GM23338 (cell line): Measurements from ENCODE around the gene PRDM1. TPM values are rescaled to one million over a fixed set of nuclear protein-coding genes. Genes with fewer than 3 reads are reported as not detected.

Experiments used
- ATAC-seq: fragments of 200-7000 bp; cut with Tn5 transposase; 3 replicates; pipeline ENCODE4 v1.9.1; 2020
- DNase-seq: peaks from one replicate; pipeline ENCODE4 v3.0.0-alpha.2; 2015; ENCODE audit warnings: low spot score
- H2AFZ ChIP-seq: fragments of 200-600 bp; sonication (generic); 2 replicates; pipeline ENCODE4 v1.8.0; 2016; ENCODE audit warnings: antibody characterized with exemption, mild to moderate bottlenecking, moderate library complexity
- H3F3A ChIP-seq: fragments of 200-600 bp; sonication (generic); replicated peaks from 2 replicates; pipeline ENCODE4 v1.8.0; 2017; ENCODE audit warnings: antibody characterized with exemption, mixed run types, low read depth
- H3K27ac ChIP-seq: fragments of 200-600 bp; sonication (generic); 2 replicates; pipeline ENCODE4 v1.6.1; 2016; ENCODE audit warnings: low read depth
- H3K27me3 ChIP-seq: fragments of 200-600 bp; sonication (generic); 2 replicates; pipeline ENCODE4 v1.8.0; 2016; ENCODE audit warnings: mild to moderate bottlenecking, mixed run types, moderate library complexity; ENCODE audit not compliant: insufficient read depth
- H3K36me3 ChIP-seq: fragments of 200-600 bp; sonication (generic); 2 replicates; pipeline ENCODE4 v1.8.0; 2016; ENCODE audit warnings: mild to moderate bottlenecking; ENCODE audit not compliant: insufficient read depth
- H3K4me1 ChIP-seq: fragments of 200-600 bp; sonication (generic); 2 replicates; pipeline ENCODE4 v1.8.0; 2016; ENCODE audit warnings: mild to moderate bottlenecking, moderate library complexity; ENCODE audit not compliant: insufficient read depth
- H3K4me2 ChIP-seq: fragments of 200-600 bp; sonication (generic); 2 replicates; pipeline ENCODE4 v1.7.1; 2017; ENCODE audit warnings: mixed run types
- H3K4me3 ChIP-seq: fragments of 200-600 bp; sonication (generic); 2 replicates; pipeline ENCODE4 v1.6.1; 2016; ENCODE audit warnings: mixed run types
- H3K79me2 ChIP-seq: fragments of 200-600 bp; sonication (generic); replicated peaks from 2 replicates; pipeline ENCODE4 v1.8.0; 2017; ENCODE audit warnings: mild to moderate bottlenecking; ENCODE audit not compliant: insufficient read depth
- H3K9me2 ChIP-seq: fragments of 200-600 bp; sonication (generic); 2 replicates; pipeline ENCODE4 v1.8.0; 2017; ENCODE audit not compliant: insufficient read depth
- H4K20me1 ChIP-seq: fragments of 200-600 bp; sonication (generic); replicated peaks from 2 replicates; pipeline ENCODE4 v1.8.0; 2017; ENCODE audit warnings: mild to moderate bottlenecking; ENCODE audit not compliant: insufficient read depth
- H3K27ac Mint-ChIP-seq: 2 replicates; pipeline ENCODE4 v1.8.0; 2020; ENCODE audit warnings: inconsistent platforms, mild to moderate bottlenecking, moderate library complexity, mixed read lengths
- H3K27me3 Mint-ChIP-seq: 3 replicates; pipeline ENCODE4 v1.8.0; 2022; ENCODE audit warnings: low read depth, mild to moderate bottlenecking, moderate library complexity, mixed read lengths, inconsistent platforms; ENCODE audit not compliant: insufficient read depth, poor library complexity
- H3K36me3 Mint-ChIP-seq: 3 replicates; pipeline ENCODE4 v1.8.0; 2021; ENCODE audit warnings: low read depth, mild to moderate bottlenecking, inconsistent platforms, moderate library complexity, mixed read lengths
- H3K4me1 Mint-ChIP-seq: 3 replicates; pipeline ENCODE4 v1.8.0; 2020; ENCODE audit warnings: mild to moderate bottlenecking, inconsistent platforms, mixed read lengths
- H3K4me3 Mint-ChIP-seq: 3 replicates; pipeline ENCODE4 v1.8.0; 2021; ENCODE audit warnings: moderate library complexity, mild to moderate bottlenecking, inconsistent platforms, mixed read lengths
- H3K9me3 Mint-ChIP-seq: 3 replicates; pipeline ENCODE4 v1.8.0; 2020; ENCODE audit warnings: moderate library complexity, mild to moderate bottlenecking, inconsistent platforms, mixed read lengths
- EZH2phosphoT487 ChIP-seq: fragments of 200-600 bp; sonication (generic); IDR thresholded peaks from one replicate; pipeline ENCODE4 v1.8.1; 2018; ENCODE audit warnings: antibody characterized with exemption; ENCODE audit not compliant: unreplicated experiment
- JUNB ChIP-seq: IDR thresholded peaks from one replicate; pipeline ENCODE4 v1.6.1; 2016; ENCODE audit warnings: antibody characterized with exemption; ENCODE audit not compliant: unreplicated experiment
- POLR2AphosphoS5 ChIP-seq: IDR thresholded peaks from 2 replicates; pipeline ENCODE4 v1.6.1; 2016; ENCODE audit warnings: antibody characterized with exemption, low read depth
- ZNF114 ChIP-seq: fragments of 250-450 bp; sonication (Bioruptor Pico); IDR thresholded peaks from 2 replicates; pipeline ENCODE4 v1.5.0; 2020; ENCODE audit warnings: mild to moderate bottlenecking, moderate library complexity
- polyA plus RNA-seq: library from polyadenylated mRNA; unstranded; fragments of >200 nt; fragmentation: Nextera tagmentation; extraction: Ambion mirVana; gene quantifications from 2 replicates; pipeline ENCODE4 v1.2.1, GENCODE V29; 2016
- total RNA-seq: library from RNA; depleted of rRNA; stranded (reverse); fragments of >200 nt; shearing (Covaris generic); gene quantifications from 2 replicates; pipeline ENCODE4 v1.2.3, GENCODE V29; 2014
- TF ChIP-seq, protein P1 (sequence below): IDR thresholded peaks from 2 replicates; pipeline ENCODE4 v1.6.1; 2016; ENCODE audit warnings: antibody characterized with exemption
- TF ChIP-seq, protein P2 (sequence below): IDR thresholded peaks from one replicate; pipeline ENCODE4 v1.6.1; 2018; ENCODE audit warnings: antibody characterized with exemption; ENCODE audit not compliant: unreplicated experiment
- TF ChIP-seq, protein P3 (sequence below), 2 experiments: fragments of 200-600 bp in 1 of 2; sonication (generic) in 1 of 2; conservative IDR thresholded peaks; 2 replicates each; pipeline versions ENCODE4 v1.5.1 to v1.6.1; 2016 to 2017; ENCODE audit warnings: antibody characterized with exemption in 2 of 2, low read depth in 2 of 2, mild to moderate bottlenecking in 2 of 2, moderate library complexity in 1 of 2

The PRDM1 gene
- total and polyA plus RNA-seq, 2 experiments from 2014 or later = 0.65 to 0.73 TPM

DNA sequence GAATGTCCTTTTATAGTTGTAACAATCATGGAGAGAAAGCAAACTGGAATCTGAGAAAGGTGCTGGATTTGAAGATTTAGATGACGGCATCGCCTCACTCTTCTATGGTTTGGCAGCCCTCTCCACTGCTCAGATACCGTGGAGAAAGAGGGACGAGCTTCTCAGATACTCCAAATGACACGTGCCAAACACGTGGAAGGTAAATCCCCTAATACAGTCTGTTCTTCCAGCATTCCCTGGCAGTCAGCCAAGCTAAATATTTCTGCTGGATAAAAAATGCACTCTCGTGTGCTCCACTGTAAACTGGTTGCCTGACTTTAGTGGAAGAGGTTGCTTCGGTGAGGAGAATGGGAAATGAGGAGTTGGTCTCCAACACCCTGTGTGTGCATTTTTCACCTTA lies 16.7 kb upstream of the PRDM1 start:
- H3K4me3 Mint-ChIP-seq = no peak overlapping the region
- H2AFZ ChIP-seq = no peak overlapping the region
- H3K27ac Mint-ChIP-seq = no peak overlapping the region

DNA sequence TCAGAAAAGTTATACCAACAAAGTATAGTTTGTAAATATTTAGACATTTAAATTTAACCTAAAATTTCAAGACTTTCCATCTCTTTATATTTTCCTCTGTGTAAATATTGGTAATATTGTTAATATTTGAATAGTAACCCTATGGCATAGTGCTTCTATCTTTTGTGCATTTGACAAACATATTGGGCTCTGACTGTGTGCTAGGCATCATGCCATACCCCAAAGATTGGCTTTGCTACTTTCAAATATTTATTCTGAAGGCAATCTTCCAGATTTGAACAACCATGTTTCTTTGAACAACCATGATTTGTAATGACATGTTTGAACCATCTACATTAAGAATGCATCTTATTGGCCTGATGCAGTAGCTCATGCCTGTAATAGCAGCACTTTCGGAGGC lies 15.5 kb upstream of the PRDM1 start:
- Histone ChIP-seq H4K20me1 (no peaks in the 10 kb centered on the region), H3K79me2 (no peaks in the 10 kb centered on the region), H3K9me2 (no peaks in the 10 kb centered on the region), H3K4me2 (no peak overlapping the region), H3K27ac (no peak overlapping the region), H3K36me3 (no peaks in the 10 kb centered on the region), H3K4me3 (no peak overlapping the region), H3K4me1 (no peaks in the 10 kb centered on the region), H3F3A (no peaks in the 10 kb centered on the region), H2AFZ (no peak overlapping the region), H3K27me3 (no peaks in the 10 kb centered on the region)
- Mint-ChIP-seq H3K9me3 (no peaks in the 10 kb centered on the region), H3K4me3 (no peak overlapping the region), H3K27me3 (no peaks in the 10 kb centered on the region), H3K4me1 (no peaks in the 10 kb centered on the region), H3K27ac (no peak overlapping the region), H3K36me3 (no peaks in the 10 kb centered on the region)
- no peak for ATAC-seq
- DNase-seq = no peak
- TF ChIP-seq POLR2AphosphoS5 (no peak), JUNB (no peak)

More for the DNA sequence above, 16.7 kb upstream of the PRDM1 start:
- no peak for ATAC-seq
- H3K36me3 Mint-ChIP-seq = no peaks in the 10 kb centered on the region
- no peaks in the 10 kb centered on the region for H3K79me2 ChIP-seq
- H3K9me2 ChIP-seq = no peaks in the 10 kb centered on the region
- H3K4me2 ChIP-seq = no peak overlapping the region
- no peaks in the 10 kb centered on the region for H3K27me3 ChIP-seq
- no peaks in the 10 kb centered on the region for H3K9me3 Mint-ChIP-seq
- no peak overlapping the region for H3K4me3 ChIP-seq
- no peaks in the 10 kb centered on the region for H3K36me3 ChIP-seq
- H3K4me1 Mint-ChIP-seq = no peaks in the 10 kb centered on the region
- H4K20me1 ChIP-seq = no peaks in the 10 kb centered on the region
- H3K4me1 ChIP-seq = no peaks in the 10 kb centered on the region
- TF ChIP-seq JUNB (no peak), ZNF114 (CRISPR knock-in tag) (no peak), EZH2phosphoT487 (no peak)
- TF ChIP-seq, protein P1, sequence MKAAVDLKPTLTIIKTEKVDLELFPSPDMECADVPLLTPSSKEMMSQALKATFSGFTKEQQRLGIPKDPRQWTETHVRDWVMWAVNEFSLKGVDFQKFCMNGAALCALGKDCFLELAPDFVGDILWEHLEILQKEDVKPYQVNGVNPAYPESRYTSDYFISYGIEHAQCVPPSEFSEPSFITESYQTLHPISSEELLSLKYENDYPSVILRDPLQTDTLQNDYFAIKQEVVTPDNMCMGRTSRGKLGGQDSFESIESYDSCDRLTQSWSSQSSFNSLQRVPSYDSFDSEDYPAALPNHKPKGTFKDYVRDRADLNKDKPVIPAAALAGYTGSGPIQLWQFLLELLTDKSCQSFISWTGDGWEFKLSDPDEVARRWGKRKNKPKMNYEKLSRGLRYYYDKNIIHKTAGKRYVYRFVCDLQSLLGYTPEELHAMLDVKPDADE = no peak
- TF ChIP-seq, protein P2, sequence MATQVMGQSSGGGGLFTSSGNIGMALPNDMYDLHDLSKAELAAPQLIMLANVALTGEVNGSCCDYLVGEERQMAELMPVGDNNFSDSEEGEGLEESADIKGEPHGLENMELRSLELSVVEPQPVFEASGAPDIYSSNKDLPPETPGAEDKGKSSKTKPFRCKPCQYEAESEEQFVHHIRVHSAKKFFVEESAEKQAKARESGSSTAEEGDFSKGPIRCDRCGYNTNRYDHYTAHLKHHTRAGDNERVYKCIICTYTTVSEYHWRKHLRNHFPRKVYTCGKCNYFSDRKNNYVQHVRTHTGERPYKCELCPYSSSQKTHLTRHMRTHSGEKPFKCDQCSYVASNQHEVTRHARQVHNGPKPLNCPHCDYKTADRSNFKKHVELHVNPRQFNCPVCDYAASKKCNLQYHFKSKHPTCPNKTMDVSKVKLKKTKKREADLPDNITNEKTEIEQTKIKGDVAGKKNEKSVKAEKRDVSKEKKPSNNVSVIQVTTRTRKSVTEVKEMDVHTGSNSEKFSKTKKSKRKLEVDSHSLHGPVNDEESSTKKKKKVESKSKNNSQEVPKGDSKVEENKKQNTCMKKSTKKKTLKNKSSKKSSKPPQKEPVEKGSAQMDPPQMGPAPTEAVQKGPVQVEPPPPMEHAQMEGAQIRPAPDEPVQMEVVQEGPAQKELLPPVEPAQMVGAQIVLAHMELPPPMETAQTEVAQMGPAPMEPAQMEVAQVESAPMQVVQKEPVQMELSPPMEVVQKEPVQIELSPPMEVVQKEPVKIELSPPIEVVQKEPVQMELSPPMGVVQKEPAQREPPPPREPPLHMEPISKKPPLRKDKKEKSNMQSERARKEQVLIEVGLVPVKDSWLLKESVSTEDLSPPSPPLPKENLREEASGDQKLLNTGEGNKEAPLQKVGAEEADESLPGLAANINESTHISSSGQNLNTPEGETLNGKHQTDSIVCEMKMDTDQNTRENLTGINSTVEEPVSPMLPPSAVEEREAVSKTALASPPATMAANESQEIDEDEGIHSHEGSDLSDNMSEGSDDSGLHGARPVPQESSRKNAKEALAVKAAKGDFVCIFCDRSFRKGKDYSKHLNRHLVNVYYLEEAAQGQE = no peak
- TF ChIP-seq, protein P3, sequence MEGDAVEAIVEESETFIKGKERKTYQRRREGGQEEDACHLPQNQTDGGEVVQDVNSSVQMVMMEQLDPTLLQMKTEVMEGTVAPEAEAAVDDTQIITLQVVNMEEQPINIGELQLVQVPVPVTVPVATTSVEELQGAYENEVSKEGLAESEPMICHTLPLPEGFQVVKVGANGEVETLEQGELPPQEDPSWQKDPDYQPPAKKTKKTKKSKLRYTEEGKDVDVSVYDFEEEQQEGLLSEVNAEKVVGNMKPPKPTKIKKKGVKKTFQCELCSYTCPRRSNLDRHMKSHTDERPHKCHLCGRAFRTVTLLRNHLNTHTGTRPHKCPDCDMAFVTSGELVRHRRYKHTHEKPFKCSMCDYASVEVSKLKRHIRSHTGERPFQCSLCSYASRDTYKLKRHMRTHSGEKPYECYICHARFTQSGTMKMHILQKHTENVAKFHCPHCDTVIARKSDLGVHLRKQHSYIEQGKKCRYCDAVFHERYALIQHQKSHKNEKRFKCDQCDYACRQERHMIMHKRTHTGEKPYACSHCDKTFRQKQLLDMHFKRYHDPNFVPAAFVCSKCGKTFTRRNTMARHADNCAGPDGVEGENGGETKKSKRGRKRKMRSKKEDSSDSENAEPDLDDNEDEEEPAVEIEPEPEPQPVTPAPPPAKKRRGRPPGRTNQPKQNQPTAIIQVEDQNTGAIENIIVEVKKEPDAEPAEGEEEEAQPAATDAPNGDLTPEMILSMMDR (conservative IDR thresholded peaks at IDR 0.05; ENCODE audit: low read depth in 2 of 2) = no peak
- no peaks in the 10 kb centered on the region for H3K27me3 Mint-ChIP-seq
- H3F3A ChIP-seq = no peaks in the 10 kb centered on the region
- H3K27ac ChIP-seq = no peak overlapping the region
- DNase-seq = no peak
